ENCODE measurements around the gene MATK.

MATK gene

DNA sequence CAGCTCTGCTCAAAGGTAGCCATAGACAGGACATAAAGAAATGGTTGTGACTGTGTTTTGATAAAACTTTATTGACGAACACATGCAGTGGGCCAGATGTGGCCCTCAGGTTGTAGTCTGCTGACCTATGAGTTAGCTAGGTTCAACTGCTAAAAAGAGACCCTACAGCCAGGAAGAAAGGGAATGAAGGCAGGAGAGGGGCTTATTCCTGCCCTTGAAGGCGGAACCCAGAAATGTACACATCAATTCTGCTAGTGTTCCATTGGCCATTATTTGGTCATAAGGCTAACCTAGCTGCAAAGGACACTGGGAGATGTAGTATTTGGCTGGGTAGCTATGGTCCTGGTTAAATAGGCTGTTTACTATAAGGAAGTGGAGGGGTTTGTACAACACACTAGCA lies 42.7 kb downstream of the MATK start:
- no peak for DNase-seq

DNA sequence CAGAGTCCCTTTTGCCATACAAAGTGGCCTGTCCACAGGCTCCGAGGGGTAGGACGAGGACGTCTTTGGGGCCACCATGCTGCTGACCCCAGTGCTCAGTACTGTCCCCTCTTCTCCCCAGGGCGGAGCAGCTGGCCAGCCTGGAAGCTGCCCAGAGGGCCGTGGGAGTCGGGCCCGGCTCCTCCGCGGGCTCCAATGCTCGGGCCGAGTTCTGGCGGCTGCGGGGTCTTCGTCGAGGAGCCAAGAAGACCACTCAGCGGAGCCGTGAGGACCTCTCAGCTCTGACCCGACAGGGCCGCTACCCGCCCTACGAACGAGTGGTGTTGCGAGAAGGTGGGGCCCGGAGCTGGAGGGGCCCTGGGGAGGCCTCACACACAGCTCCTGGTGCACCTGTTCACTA lies 45.8 kb downstream of the MATK start:
- DNase-seq = no peak

DNA sequence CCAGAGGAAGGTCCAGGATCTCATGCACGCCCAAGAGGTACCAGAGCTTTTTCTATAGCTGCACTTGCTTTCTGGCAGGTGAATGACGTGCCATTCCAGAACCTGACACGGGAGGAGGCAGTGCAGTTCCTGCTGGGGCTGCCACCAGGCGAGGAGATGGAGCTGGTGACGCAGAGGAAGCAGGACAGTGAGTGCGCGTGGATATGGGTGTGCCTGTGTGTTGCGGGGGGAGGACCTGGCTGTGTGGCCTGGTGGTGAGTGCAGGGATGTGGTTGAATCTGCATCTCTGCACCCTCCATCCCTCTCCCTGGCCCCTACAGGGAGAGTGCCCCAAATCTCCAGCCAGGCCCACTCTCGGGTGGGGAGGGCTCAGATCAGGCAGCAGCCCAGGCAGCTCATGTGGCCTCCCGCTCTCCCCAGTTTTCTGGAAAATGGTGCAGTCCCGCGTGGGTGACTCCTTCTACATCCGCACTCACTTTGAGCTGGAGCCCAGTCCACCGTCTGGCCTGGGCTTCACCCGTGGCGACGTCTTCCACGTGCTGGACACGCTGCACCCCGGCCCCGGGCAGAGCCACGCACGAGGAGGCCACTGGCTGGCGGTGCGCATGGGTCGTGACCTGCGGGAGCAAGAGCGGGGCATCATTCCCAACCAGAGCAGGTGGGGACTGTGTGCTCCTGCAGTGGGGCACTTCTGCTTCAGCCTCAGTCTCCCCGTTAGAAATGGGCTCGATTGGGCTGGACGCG lies 47.5 kb downstream of the MATK start:
- no peak for DNase-seq

DNA sequence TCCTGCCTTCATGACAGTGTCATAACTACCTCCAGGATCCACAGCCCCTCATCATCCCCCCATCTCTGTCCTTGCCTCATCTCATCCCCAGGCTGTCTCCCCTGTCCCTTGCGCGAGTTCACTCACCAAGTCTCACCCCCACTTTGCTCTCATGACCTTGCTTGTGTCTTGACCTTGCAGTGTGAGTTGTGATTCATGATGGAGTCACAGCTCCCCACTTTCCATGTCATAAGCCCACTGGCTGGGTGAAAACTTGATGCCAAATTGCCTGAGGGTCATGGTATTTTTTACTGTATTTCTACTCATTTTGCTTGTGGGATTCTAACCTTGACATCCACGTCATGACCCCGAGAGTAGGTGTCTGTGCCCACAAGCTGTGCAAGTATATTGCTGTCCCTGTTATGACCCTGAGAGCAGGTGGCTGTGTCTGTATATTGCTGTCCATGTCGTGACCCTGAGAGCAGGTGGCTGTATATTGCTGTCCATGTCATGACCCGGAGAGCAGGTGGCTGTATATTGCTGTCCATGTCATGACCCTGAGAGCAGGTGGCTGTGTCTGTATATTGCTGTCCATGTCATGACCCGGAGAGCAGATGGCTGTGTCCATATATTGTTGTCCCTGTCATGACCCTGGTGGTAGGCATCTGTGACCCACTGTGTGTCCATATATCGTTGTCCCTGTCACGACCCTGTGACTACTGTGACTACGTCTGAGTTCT lies 48.5 kb downstream of the MATK start:
- DNase-seq = no peak

- no peak for DNase-seq
Observed at GRCh38 chr19:3736106-3736724, 50.0 kb downstream of the MATK start.

GRCh38 chr19:3734310-3734600 lies 51.9 kb downstream of the MATK start:
- no peak for DNase-seq

DNA sequence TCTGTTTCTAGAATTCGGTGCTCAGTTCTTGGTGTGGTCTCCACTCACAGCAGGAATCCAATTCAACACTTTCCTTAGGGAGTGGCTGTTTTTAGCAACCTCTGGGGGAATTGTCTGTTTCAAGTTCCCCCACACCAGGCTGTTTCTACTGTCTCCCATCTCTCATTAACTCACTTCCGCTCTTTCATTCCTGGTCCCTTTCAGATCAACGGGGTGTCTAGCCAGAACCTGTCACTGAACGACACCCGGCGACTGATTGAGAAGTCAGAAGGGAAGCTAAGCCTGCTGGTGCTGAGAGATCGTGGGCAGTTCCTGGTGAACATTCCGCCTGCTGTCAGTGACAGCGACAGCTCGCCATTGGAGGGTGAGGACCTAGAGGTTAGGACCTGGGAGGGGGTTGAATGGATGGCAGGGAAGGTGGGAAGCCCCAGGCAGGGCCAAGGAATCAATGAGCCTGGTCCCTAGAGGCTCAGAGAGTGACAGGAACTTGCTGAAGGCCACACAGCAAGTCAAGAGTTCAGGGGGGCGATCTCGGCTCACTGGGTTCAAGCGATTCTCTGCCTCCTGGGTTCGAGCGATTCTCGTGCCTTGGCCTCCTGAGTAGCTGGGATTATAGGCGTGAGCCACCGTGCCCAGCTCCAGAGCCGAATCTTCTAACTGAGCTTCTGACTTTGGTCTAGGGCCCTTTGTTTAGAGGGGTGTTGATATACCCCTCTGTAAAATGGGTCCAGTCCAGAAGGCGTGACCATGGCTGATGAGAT lies 52.5 kb downstream of the MATK start:
- DNase-seq = no peak

DNA sequence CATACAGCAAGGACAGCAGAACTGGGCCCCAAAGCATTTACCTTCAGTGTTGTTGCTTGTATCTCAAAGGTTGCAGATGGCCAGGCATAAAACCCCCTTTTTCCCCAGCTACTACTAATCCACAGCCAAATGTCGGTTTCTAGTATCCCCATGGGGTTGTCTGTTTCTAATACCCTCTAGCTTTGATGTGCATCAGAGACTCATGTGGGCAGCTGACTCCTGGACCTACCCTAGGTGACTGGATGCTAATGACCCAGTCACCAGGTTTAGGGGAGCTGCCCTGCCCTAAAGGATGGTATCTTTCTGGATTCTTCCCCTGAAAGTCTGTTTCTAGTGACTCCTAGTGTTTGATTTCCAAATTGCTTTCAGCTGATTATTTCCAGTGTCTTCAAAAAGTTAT lies 54.1 kb downstream of the MATK start:
- DNase-seq = no peak

DNA sequence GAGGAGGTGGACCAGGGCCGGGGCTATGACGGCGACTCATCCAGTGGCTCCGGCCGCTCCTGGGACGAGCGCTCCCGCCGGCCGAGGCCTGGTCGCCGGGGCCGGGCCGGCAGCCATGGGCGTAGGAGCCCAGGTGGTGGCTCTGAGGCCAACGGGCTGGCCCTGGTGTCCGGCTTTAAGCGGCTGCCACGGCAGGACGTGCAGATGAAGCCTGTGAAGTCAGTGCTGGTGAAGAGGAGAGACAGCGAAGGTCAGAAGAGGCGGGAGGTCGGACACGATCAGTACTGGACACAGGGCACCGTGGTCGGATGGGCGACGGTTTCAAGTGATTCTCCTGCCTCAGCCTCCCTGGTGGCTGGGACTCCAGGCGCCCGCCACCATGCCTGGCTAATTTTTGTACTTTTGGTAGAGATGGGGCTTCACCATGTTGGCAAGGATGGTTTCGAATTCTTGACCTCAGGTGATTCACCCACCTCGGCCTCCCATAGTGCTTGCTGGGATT lies 55.7 kb downstream of the MATK start:
- DNase-seq = no peak
